Esophagus muscularis mucosa (tissue), 3 donors: ENCODE results near the gene MEF2C.

Source experiments
- CTCF ChIP-seq, 3 experiments: fragments of 200-600 bp in 2 of 3; fragments of 450-650 bp in 1 of 3; sonication (generic) in 2 of 3; IDR thresholded peaks; one replicate each; pipeline ENCODE4 v1.5.1; 2017 to 2019; ENCODE audit warnings: antibody characterized with exemption in 3 of 3, mild to moderate bottlenecking in 2 of 3, moderate library complexity in 1 of 3
- POLR2A ChIP-seq: fragments of 450-650 bp; IDR thresholded peaks from one replicate; pipeline ENCODE4 v1.6.1; 2017; ENCODE audit warnings: antibody characterized with exemption, moderate library complexity, mild to moderate bottlenecking, low read depth

GRCh38 chr5:88734191-88734640 lies 148.8 kb downstream of the MEF2C start:
- TF ChIP-seq POLR2A, result no peak
- TF ChIP-seq CTCF (IDR thresholded peaks at IDR 0.05), result no peak
